Ovary (tissue), 3 donors: Measurements from ENCODE around the gene BROX.

Source experiments
- CTCF ChIP-seq, 3 donors: fragments of 450-650 bp in 2 of 3; fragments of 200-600 bp in 1 of 3; IDR thresholded peaks; one replicate each; pipeline versions ENCODE4 v1.5.1 to v1.8.0; 2016 to 2022; ENCODE audit warnings: antibody characterized with exemption in 3 of 3, mild to moderate bottlenecking in 1 of 3
- POLR2A ChIP-seq: fragments of 450-650 bp; IDR thresholded peaks from one replicate; pipeline ENCODE4 v1.6.1; 2017; ENCODE audit warnings: antibody characterized with exemption, mild to moderate bottlenecking, moderate library complexity
- donor health status: DM: no; HTN: no; CAD: no.

GRCh38 chr1:222736470-222736869 is 24.1 kb downstream of the BROX start:
- TF ChIP-seq POLR2A = no peak
- TF ChIP-seq CTCF (IDR thresholded peaks at IDR 0.05) = no peak
